H1 (cell line): ENCODE data around the gene XPO5. TPM values are rescaled to one million over a fixed set of nuclear protein-coding genes. Genes with fewer than 3 reads are reported as not detected.

Experiments used
- CTCF ChIA-PET: fragments of 300-600 bp; sonication (Branson Sonifier 250); formaldehyde crosslinking; loops from one replicate; lab custom pipeline; 2021; ENCODE audit not compliant: partially characterized antibody; lab: Charles Lee
- POLR2A ChIA-PET: fragments of 300-600 bp; sonication (Branson Sonifier 250); formaldehyde crosslinking; loops from one replicate; lab custom pipeline; 2021; ENCODE audit warnings: inconsistent platforms; ENCODE audit not compliant: partially characterized antibody; lab: Charles Lee
- DNase-seq, 2 experiments: peaks; one replicate each; pipeline versions ENCODE4 v3.0.0 to v3.0.0-alpha.2; 2010 to 2022; ENCODE audit warnings: low spot score in 2 of 2, low read depth in 1 of 2, mixed read lengths in 1 of 2
- FAIRE-seq: peaks from 2 replicates; lab custom pipeline; 2011; peaks lifted over from hg19 to GRCh38; lab: Jason Lieb, UNC
- H2AFZ ChIP-seq: 2 replicates; pipeline ENCODE4 v1.8.1; 2012; ENCODE audit warnings: low read length, inconsistent platforms
- H2AK5ac ChIP-seq: 2 replicates; pipeline ENCODE4 v1.6.1; 2013; ENCODE audit warnings: low read depth, low read length
- H2BK120ac ChIP-seq: replicated peaks from 2 replicates; pipeline ENCODE3; 2013; ENCODE audit warnings: low read depth, low read length, inconsistent platforms
- H2BK12ac ChIP-seq: 2 replicates; pipeline ENCODE4 v1.6.1; 2013; ENCODE audit warnings: low read depth, low read length
- H2BK15ac ChIP-seq: 2 replicates; pipeline ENCODE4 v1.6.1; 2013; ENCODE audit warnings: low read length
- H2BK20ac ChIP-seq: 2 replicates; pipeline ENCODE4 v1.6.1; 2013; ENCODE audit warnings: low read length
- H2BK5ac ChIP-seq: 2 replicates; pipeline ENCODE4 v1.6.1; 2013; ENCODE audit warnings: low read depth, low read length
- H3K14ac ChIP-seq: 2 replicates; pipeline ENCODE4 v1.6.1; 2013; ENCODE audit warnings: inconsistent platforms; ENCODE audit not compliant: insufficient read length
- H3K18ac ChIP-seq: 2 replicates; pipeline ENCODE4 v1.6.1; 2013; ENCODE audit warnings: low read length; ENCODE audit errors: extremely low read depth
- H3K23ac ChIP-seq: 2 replicates; pipeline ENCODE4 v1.6.1; 2013; ENCODE audit warnings: inconsistent platforms; ENCODE audit not compliant: insufficient read length
- H3K23me2 ChIP-seq: 2 replicates; pipeline ENCODE4 v1.6.1; 2013; ENCODE audit warnings: low read depth, low read length
- H3K27ac ChIP-seq: 2 replicates; pipeline ENCODE4 v1.6.1; 2011; ENCODE audit warnings: low read depth, low read length, inconsistent platforms
- H3K27me3 ChIP-seq, 4 experiments: replicated peaks in 1 of 4; 1 replicate in 1 of 4; 2 replicates in 3 of 4; pipeline versions ENCODE4 v1.6.1 to v1.8.1; 2011 to 2013; ENCODE audit warnings: low read length in 3 of 4, mild to moderate bottlenecking in 3 of 4, inconsistent platforms in 2 of 4, mixed read lengths in 2 of 4, moderate library complexity in 1 of 4; ENCODE audit not compliant: control insufficient read depth in 3 of 4, insufficient read depth in 3 of 4; ENCODE audit errors: extremely low read depth in 1 of 4
- H3K36me3 ChIP-seq, 4 experiments: 2 replicates each; pipeline versions ENCODE4 v1.6.1 to v1.8.1; 2011 to 2013; ENCODE audit warnings: mild to moderate bottlenecking in 4 of 4, low read length in 3 of 4, moderate library complexity in 2 of 4, control low read depth in 1 of 4, inconsistent platforms in 1 of 4; ENCODE audit not compliant: insufficient read depth in 4 of 4, control insufficient read depth in 2 of 4
- H3K4ac ChIP-seq: replicated peaks from 2 replicates; pipeline ENCODE3; 2013; ENCODE audit warnings: low read length, low read depth, mixed read lengths, inconsistent platforms; ENCODE audit not compliant: insufficient read length
- H3K4me1 ChIP-seq, 4 experiments: replicated peaks in 1 of 4; 1 replicate in 1 of 4; 2 replicates in 3 of 4; pipeline versions ENCODE4 v1.6.1 to v1.8.1; 2011 to 2013; ENCODE audit warnings: low read length in 3 of 4, inconsistent platforms in 2 of 4, mixed read lengths in 1 of 4; ENCODE audit not compliant: insufficient read depth in 4 of 4, control insufficient read depth in 3 of 4
- H3K4me2 ChIP-seq, 2 experiments: 2 replicates each; pipeline versions ENCODE4 v1.6.1 to v1.8.1; 2011 to 2013; ENCODE audit warnings: low read depth in 2 of 2, low read length in 2 of 2, control low read depth in 1 of 2, inconsistent platforms in 1 of 2, mild to moderate bottlenecking in 1 of 2; ENCODE audit not compliant: insufficient read depth in 1 of 2
- H3K4me3 ChIP-seq, 4 experiments: fragments of 200-600, 300-600 bp in 1 of 4; sonication (generic), shearing (Covaris generic), sonication (Bioruptor Twin) in 1 of 4; 2 replicates each; pipeline versions ENCODE4 v1.5.1 to v1.8.1; 2011 to 2016; ENCODE audit warnings: low read length in 4 of 4, low read depth in 3 of 4, control low read depth in 2 of 4, inconsistent platforms in 2 of 4, mild to moderate bottlenecking in 2 of 4, mixed read lengths in 1 of 4, moderate library complexity in 1 of 4; ENCODE audit not compliant: insufficient read depth in 2 of 4; ENCODE audit errors: extremely low read depth in 1 of 4
- H3K56ac ChIP-seq: replicated peaks from 2 replicates; pipeline ENCODE3; 2013; ENCODE audit warnings: low read depth, mild to moderate bottlenecking, mixed read lengths, low read length, inconsistent platforms; ENCODE audit not compliant: insufficient read length
- H3K79me1 ChIP-seq: 2 replicates; pipeline ENCODE4 v1.6.1; 2013; ENCODE audit warnings: low read depth, low read length, control low read depth
- H3K79me2 ChIP-seq, 2 experiments: 2 replicates each; pipeline versions ENCODE4 v1.6.1 to v1.8.1; 2012 to 2013; ENCODE audit warnings: low read length in 2 of 2, mild to moderate bottlenecking in 2 of 2, inconsistent platforms in 1 of 2; ENCODE audit not compliant: insufficient read depth in 2 of 2, control insufficient read depth in 1 of 2
- H3K9ac ChIP-seq, 4 experiments: replicated peaks in 1 of 4; 1 replicate in 1 of 4; 2 replicates in 3 of 4; pipeline versions ENCODE4 v1.6.1 to v1.8.1; 2011 to 2013; ENCODE audit warnings: low read depth in 3 of 4, low read length in 3 of 4, control low read depth in 2 of 4, mild to moderate bottlenecking in 2 of 4, moderate library complexity in 2 of 4, inconsistent platforms in 1 of 4; ENCODE audit errors: extremely low read depth in 1 of 4
- H3K9me3 ChIP-seq, 2 experiments: 2 replicates each; pipeline versions ENCODE4 v1.6.1 to v1.8.1; 2012 to 2013; ENCODE audit warnings: mild to moderate bottlenecking in 2 of 2, moderate library complexity in 2 of 2, control low read depth in 1 of 2, inconsistent platforms in 1 of 2, low read depth in 1 of 2, low read length in 1 of 2, mixed read lengths in 1 of 2; ENCODE audit not compliant: insufficient read depth in 2 of 2
- H4K20me1 ChIP-seq, 2 experiments: replicated peaks in 1 of 2; 2 replicates each; pipeline versions ENCODE3 to v1.8.1; 2011 to 2013; ENCODE audit warnings: inconsistent platforms in 2 of 2, low read length in 2 of 2, mild to moderate bottlenecking in 1 of 2; ENCODE audit not compliant: insufficient read depth in 2 of 2, control insufficient read depth in 1 of 2
- H4K5ac ChIP-seq: 2 replicates; pipeline ENCODE4 v1.6.1; 2013; ENCODE audit warnings: low read length, low read depth, mixed read lengths, inconsistent platforms; ENCODE audit not compliant: insufficient read length
- H4K8ac ChIP-seq: 2 replicates; pipeline ENCODE4 v1.8.0; 2013; ENCODE audit warnings: mild to moderate bottlenecking, moderate library complexity, low read length, inconsistent platforms; ENCODE audit not compliant: insufficient read depth; ENCODE audit errors: extremely low read depth
- H4K91ac ChIP-seq: replicated peaks from 2 replicates; pipeline ENCODE3; 2013; ENCODE audit warnings: low read length, mixed read lengths, inconsistent platforms; ENCODE audit not compliant: insufficient read length
- EGR1 ChIP-seq: IDR thresholded peaks from 2 replicates; pipeline ENCODE4 v1.6.1; 2011; ENCODE audit warnings: low read depth, low read length, borderline replicate concordance
- GTF2F1 ChIP-seq: IDR thresholded peaks from 2 replicates; pipeline ENCODE4 v1.6.1; 2012; ENCODE audit warnings: low read depth, low read length, improper control_type of control experiment, borderline replicate concordance
- KDM5A ChIP-seq: fragments of 200-600 bp; IDR thresholded peaks from 2 replicates; pipeline ENCODE4 v1.7.1; 2012; ENCODE audit warnings: mild to moderate bottlenecking, low read length, inconsistent platforms, mixed read lengths
- MAFK ChIP-seq: IDR thresholded peaks from 2 replicates; pipeline ENCODE4 v1.6.1; 2012; ENCODE audit warnings: low read depth, mild to moderate bottlenecking, improper control_type of control experiment, low read length
- POU5F1 ChIP-seq: IDR thresholded peaks from 2 replicates; pipeline ENCODE4 v1.6.1; 2011; ENCODE audit warnings: low read depth, mild to moderate bottlenecking, low read length, moderate library complexity
- RNF2 ChIP-seq: fragments of 200-900, 300-1000 bp; sonication (generic); IDR thresholded peaks from 2 replicates; pipeline ENCODE4 v1.7.1; 2016; ENCODE audit warnings: borderline replicate concordance, low read depth, mild to moderate bottlenecking, antibody characterized with exemption, low read length; ENCODE audit not compliant: poor library complexity, severe bottlenecking; ENCODE audit errors: missing control alignments
- SP4 ChIP-seq: IDR thresholded peaks from 2 replicates; pipeline ENCODE4 v1.6.1; 2012; ENCODE audit warnings: low read length, inconsistent platforms
- TAF1 ChIP-seq: IDR thresholded peaks from 2 replicates; pipeline ENCODE4 v1.6.1; 2011; ENCODE audit warnings: mild to moderate bottlenecking, low read depth, low read length
- TBP ChIP-seq: IDR thresholded peaks from 2 replicates; pipeline ENCODE4 v1.6.1; 2011; ENCODE audit warnings: low read depth, low read length, improper control_type of control experiment
- ZNF274 ChIP-seq: IDR thresholded peaks from 2 replicates; pipeline ENCODE4 v1.7.0; 2012; ENCODE audit warnings: low read length, borderline replicate concordance; ENCODE audit errors: extremely low read depth
- WGBS, 2 experiments: shearing (Covaris generic) in 1 of 2; methylation state at CpG; one replicate each; pipeline versions ENCODE4 v1.1.6 to v1.1.7; 2013 to 2015; ENCODE audit warnings: low lambda C conversion rate in 2 of 2, mixed read lengths in 2 of 2, inconsistent platforms in 1 of 2, low coverage in 1 of 2, missing lambda C conversion rate in 1 of 2; ENCODE audit not compliant: insufficient replicate concordance in 2 of 2, insufficient coverage in 1 of 2, insufficient read length in 1 of 2; ENCODE audit errors: extremely low coverage in 1 of 2, missing lambda C conversion rate in 1 of 2; 5-methylcytosine and 5-hydroxymethylcytosine counted together
- polyA plus RNA-seq, 7 experiments: library from polyadenylated mRNA; depleted of rRNA in 3 of 7; stranded (reverse) in 5 of 7; unstranded in 2 of 7; fragments of >200 nt in 5 of 7; fragments of 200-250 nt in 2 of 7; gene quantifications; 1 replicate in 5 of 7; 2 replicates in 1 of 7; 4 replicates in 1 of 7; pipeline versions ENCODE4 v1.2.1 to v1.2.3, GENCODE V29; 2011 to 2013; ENCODE audit warnings: missing spikeins in 2 of 7, mixed read lengths in 2 of 7
- total RNA-seq: library from RNA; stranded (reverse); fragmentation: NEBNext Ultra II Directional; extraction: Animal tissue kit (Norgen Biotek cat#: 25700); gene quantifications from 2 replicates; pipeline ENCODE4 v1.2.1, GENCODE V29; 2021

The XPO5 gene
- total and polyA plus RNA-seq, 2 of the 8 experiments (the other 6 are each of a cell fraction or from before 2014, with no cell fraction given): 80.6 to 95.7 TPM

GRCh38 chr6:43517505-43518357 is 58.1 kb downstream of the XPO5 start:
- no peak for FAIRE-seq
- H3K4me1 ChIP-seq: peaks cover 4 to 12% (median 7%) of the 10 kb centered on the region in 4 experiments; a peak in 6 of 7 replicates
- peaks cover 19 to 42% of the 10 kb centered on the region in 2 experiments for H3K79me2 ChIP-seq
- ChIA-PET CTCF (interaction anchor here (1.1 to 3.8 kb wide), 4 partner anchors 11 to 203 kb away, joined by 3 to 19 read pairs (median 3); no protein-coding TSS in a partner anchor), POLR2A (interaction anchor here (0.7 to 12.4 kb wide), 16 partner anchors 9 to 502 kb away, joined by 3 to 147 read pairs (median 4); partner anchors contain the start of genes GTPBP2, LRRC73, MAD2L1BP and POLH)
- peak overlapping the region; percentile 7 for H3K4ac ChIP-seq
- peak overlapping the region; percentile 83 to 98 (median 98) for H3K9ac ChIP-seq
- peaks cover 4 to 8% of the 10 kb centered on the region in 2 experiments for H4K20me1 ChIP-seq
- H2BK5ac ChIP-seq: no peak overlapping the region
- DNase-seq: no peak
- H4K8ac ChIP-seq: no peak overlapping the region
- peak overlapping the region; percentile 96 for H2AFZ ChIP-seq
- H3K9me3 ChIP-seq: no peaks in the 10 kb centered on the region
- no peak overlapping the region for H3K23ac ChIP-seq
- H4K91ac ChIP-seq: no peak overlapping the region
- no peak overlapping the region for H2BK15ac ChIP-seq
- H4K5ac ChIP-seq: no peak overlapping the region
- no peak overlapping the region for H3K56ac ChIP-seq
- H2BK12ac ChIP-seq: no peak overlapping the region; the same call in 1 of the 2 replicates
- no peak overlapping the region for H3K14ac ChIP-seq
- peaks cover 34 to 62% (median 49%) of the 10 kb centered on the region in 4 experiments for H3K36me3 ChIP-seq
- H3K27ac ChIP-seq: peak overlapping the region; percentile 82
- H3K4me3 ChIP-seq: peak overlapping the region; percentile 86 to 100 (median 96)
- peaks cover 12% of the 10 kb centered on the region for H3K79me1 ChIP-seq
- H3K27me3 ChIP-seq: no peaks in the 10 kb centered on the region
- H3K23me2 ChIP-seq: peaks cover 9% of the 10 kb centered on the region
- 15% methylated on average over 10 of the region's 10 CpGs; no CpG with 5 or more reads in 1 of the 2 experiments for WGBS, 2 experiments
- no peak overlapping the region for H2BK20ac ChIP-seq
- H3K18ac ChIP-seq: no peak overlapping the region
- no peak overlapping the region for H2BK120ac ChIP-seq
- peak overlapping the region; percentile 58 to 86 for H3K4me2 ChIP-seq
- no peak overlapping the region for H2AK5ac ChIP-seq
- TF ChIP-seq KDM5A (no peak), EGR1 (no peak), POU5F1 (no peak), ZNF274 (no peak), SP4 (no peak), TBP (no peak), GTF2F1 (no peak), RNF2 (no peak), TAF1 (no peak), MAFK (no peak)
